Measurements from ENCODE around the gene ADRM1.

The ADRM1 gene

GRCh38 chr20:62320581-62321354 is 18.0 kb downstream of the ADRM1 start:
- no peak overlapping the region for H3K9ac ChIP-seq (ENCODE audit: low read length)
- H4K20me1 ChIP-seq (ENCODE audit: insufficient read depth, low read length): no peaks in the 10 kb centered on the region
- TF ChIP-seq EZH2phosphoT487 (IDR thresholded peaks at IDR 0.05; ENCODE audit: low read depth) (no peak), CTCF (IDR thresholded peaks at IDR 0.05; ENCODE audit: low read depth, low read length) (no peak)
- no peak overlapping the region for H3K27ac ChIP-seq (ENCODE audit: low read length)
- no peak overlapping the region for H3K4me3 ChIP-seq (ENCODE audit: low read length)
- no peaks in the 10 kb centered on the region for H3K4me1 ChIP-seq (ENCODE audit: low read length)
- H3K36me3 ChIP-seq (replicated peaks; ENCODE audit: low read depth, low read length): peaks cover 7% of the 10 kb centered on the region
- H3K9me3 ChIP-seq (ENCODE audit: insufficient read depth, low read length): no peaks in the 10 kb centered on the region
- H3K4me2 ChIP-seq (ENCODE audit: low read length): no peak overlapping the region
- no peak overlapping the region for H2AFZ ChIP-seq (ENCODE audit: low read depth, low read length)
- no peaks in the 10 kb centered on the region for H3K79me2 ChIP-seq (ENCODE audit: low read length)
- H3K27me3 ChIP-seq (ENCODE audit: low read depth, low read length): no peaks in the 10 kb centered on the region

GRCh38 chr20:62321521-62321948 is 18.7 kb downstream of the ADRM1 start:
- H2AFZ ChIP-seq (ENCODE audit: low read depth, low read length): no peak overlapping the region
- H3K4me3 ChIP-seq (ENCODE audit: low read length): no peak overlapping the region
- H3K9ac ChIP-seq (ENCODE audit: low read length): no peak overlapping the region
- no peaks in the 10 kb centered on the region for H3K27me3 ChIP-seq (ENCODE audit: low read depth, low read length)
- no peaks in the 10 kb centered on the region for H3K79me2 ChIP-seq (ENCODE audit: low read length)
- no peak for TF ChIP-seq EZH2phosphoT487 (IDR thresholded peaks at IDR 0.05; ENCODE audit: low read depth)
- no peak for TF ChIP-seq CTCF (IDR thresholded peaks at IDR 0.05; ENCODE audit: low read depth, low read length)
- H3K9me3 ChIP-seq (ENCODE audit: insufficient read depth, low read length): no peaks in the 10 kb centered on the region
- H3K27ac ChIP-seq (ENCODE audit: low read length): no peak overlapping the region
- no peaks in the 10 kb centered on the region for H4K20me1 ChIP-seq (ENCODE audit: insufficient read depth, low read length)
- no peak overlapping the region for H3K4me2 ChIP-seq (ENCODE audit: low read length)
- H3K4me1 ChIP-seq (ENCODE audit: low read length): no peaks in the 10 kb centered on the region
- peaks cover 7% of the 10 kb centered on the region for H3K36me3 ChIP-seq (replicated peaks; ENCODE audit: low read depth, low read length)

GRCh38 chr20:62321975-62322374 is 19.2 kb downstream of the ADRM1 start:
- Histone ChIP-seq H4K20me1 (ENCODE audit: insufficient read depth, low read length) (no peaks in the 10 kb centered on the region), H3K4me3 (ENCODE audit: low read length) (no peak overlapping the region), H3K4me2 (ENCODE audit: low read length) (no peak overlapping the region), H3K9ac (ENCODE audit: low read length) (no peak overlapping the region), H3K9me3 (ENCODE audit: insufficient read depth, low read length) (no peaks in the 10 kb centered on the region), H2AFZ (ENCODE audit: low read depth, low read length) (no peak overlapping the region), H3K79me2 (ENCODE audit: low read length) (no peaks in the 10 kb centered on the region), H3K27ac (ENCODE audit: low read length) (no peak overlapping the region), H3K4me1 (ENCODE audit: low read length) (no peaks in the 10 kb centered on the region), H3K36me3 (replicated peaks; ENCODE audit: low read depth, low read length) (peaks cover 6% of the 10 kb centered on the region), H3K27me3 (ENCODE audit: low read depth, low read length) (no peaks in the 10 kb centered on the region)
- TF ChIP-seq EZH2phosphoT487 (IDR thresholded peaks at IDR 0.05; ENCODE audit: low read depth) (no peak), CTCF (IDR thresholded peaks at IDR 0.05; ENCODE audit: low read depth, low read length) (no peak)

- H3K36me3 ChIP-seq (replicated peaks; ENCODE audit: low read depth, low read length): no peaks in the 10 kb centered on the region
Measured at GRCh38 chr20:62322492-62323041, 19.8 kb downstream of the ADRM1 start.

More at GRCh38 chr20:62322492-62323041, 19.8 kb downstream of the ADRM1 start:
- H3K9me3 ChIP-seq (ENCODE audit: insufficient read depth, low read length): no peaks in the 10 kb centered on the region
- H3K4me2 ChIP-seq (ENCODE audit: low read length): no peak overlapping the region
- no peak overlapping the region for H2AFZ ChIP-seq (ENCODE audit: low read depth, low read length)
- H3K9ac ChIP-seq (ENCODE audit: low read length): no peak overlapping the region
- TF ChIP-seq EZH2phosphoT487 (IDR thresholded peaks at IDR 0.05; ENCODE audit: low read depth) (no peak), CTCF (IDR thresholded peaks at IDR 0.05; ENCODE audit: low read depth, low read length) (no peak)
- no peaks in the 10 kb centered on the region for H3K27me3 ChIP-seq (ENCODE audit: low read depth, low read length)
- H3K27ac ChIP-seq (ENCODE audit: low read length): no peak overlapping the region
- no peaks in the 10 kb centered on the region for H3K79me2 ChIP-seq (ENCODE audit: low read length)
- H4K20me1 ChIP-seq (ENCODE audit: insufficient read depth, low read length): no peaks in the 10 kb centered on the region
- no peak overlapping the region for H3K4me3 ChIP-seq (ENCODE audit: low read length)
- no peaks in the 10 kb centered on the region for H3K4me1 ChIP-seq (ENCODE audit: low read length)

Measured in OCI-LY3 (cell line).